ENCODE measurements around the gene SLAMF1.

Gene SLAMF1

GRCh38 chr1:160623227-160623633, 23.6 kb downstream of the SLAMF1 start:
- peak; percentile 89 for DNase-seq (ENCODE audit: low spot score)

GRCh38 chr1:160622501-160623226, 24.2 kb downstream of the SLAMF1 start:
- DNase-seq (ENCODE audit: low spot score) = no peak

- no peak for DNase-seq (ENCODE audit: low spot score)
These were observed 25.0 kb downstream of the SLAMF1 start for GRCh38 chr1:160621633-160622413.

GRCh38 chr1:160620942-160621632, 25.8 kb downstream of the SLAMF1 start:
- DNase-seq (ENCODE audit: low spot score) = no peak

- DNase-seq (ENCODE audit: low spot score) = no peak
These were observed 27.0 kb downstream of the SLAMF1 start for GRCh38 chr1:160619742-160620277.

GRCh38 chr1:160618763-160619274, 28.0 kb downstream of the SLAMF1 start:
- DNase-seq (ENCODE audit: low spot score) = no peak

- no peak for DNase-seq (ENCODE audit: low spot score)
These were observed 28.5 kb downstream of the SLAMF1 start for GRCh38 chr1:160618327-160618726.

- DNase-seq (ENCODE audit: low spot score) = no peak
These were observed 31.2 kb downstream of the SLAMF1 start for GRCh38 chr1:160615660-160616059.

- DNase-seq (ENCODE audit: low spot score) = no peak
These were observed 32.4 kb downstream of the SLAMF1 start for GRCh38 chr1:160614410-160614809.

GRCh38 chr1:160612613-160613218, 34.1 kb downstream of the SLAMF1 start:
- DNase-seq (ENCODE audit: low spot score) = no peak

GRCh38 chr1:160610569-160611242, 36.1 kb downstream of the SLAMF1 start:
- no peak for DNase-seq (ENCODE audit: low spot score)

GRCh38 chr1:160608941-160609340, 37.9 kb downstream of the SLAMF1 start:
- no peak for DNase-seq (ENCODE audit: low spot score)

- no peak for DNase-seq (ENCODE audit: low spot score)
These were observed 38.3 kb downstream of the SLAMF1 start for GRCh38 chr1:160608514-160608913.

- no peak for DNase-seq (ENCODE audit: low spot score)
These were observed 38.8 kb downstream of the SLAMF1 start for GRCh38 chr1:160608057-160608456.

- no peak for DNase-seq (ENCODE audit: low spot score)
These were observed 39.2 kb downstream of the SLAMF1 start for GRCh38 chr1:160607672-160608032.

GRCh38 chr1:160607011-160607671, 39.7 kb downstream of the SLAMF1 start:
- DNase-seq (ENCODE audit: low spot score) = peak; percentile 89

- no peak for DNase-seq (ENCODE audit: low spot score)
These were observed 40.2 kb downstream of the SLAMF1 start for GRCh38 chr1:160606611-160607010.

GRCh38 chr1:160605792-160606479, 40.9 kb downstream of the SLAMF1 start:
- no peak for DNase-seq (ENCODE audit: low spot score)

- DNase-seq (ENCODE audit: low spot score) = no peak
These were observed 41.6 kb downstream of the SLAMF1 start for GRCh38 chr1:160605205-160605604.

GRCh38 chr1:160597705-160598104, 49.1 kb downstream of the SLAMF1 start:
- no peak for DNase-seq (ENCODE audit: low spot score)

All from activated CD4-positive, alpha-beta T cell treated with anti-CD3 and anti-CD28 coated beads, Interleukin-2, Interleukin-4, amounts not matched to agents 100 ng/mL and 50 ng/mL, durations not matched to agents 16 hours and 8 hours (primary cell).